SH-SY5Y (cell line): Measurements from ENCODE around the gene RDH16.

Experiments
- GATA2 ChIP-seq: IDR thresholded peaks from 2 replicates; pipeline ENCODE4 v1.6.1; 2011; ENCODE audit warnings: mild to moderate bottlenecking, low read depth, low read length
- GATA3 ChIP-seq: IDR thresholded peaks from 2 replicates; pipeline ENCODE4 v1.6.1; 2011; ENCODE audit warnings: low read depth, mild to moderate bottlenecking, low read length, moderate library complexity

DNA sequence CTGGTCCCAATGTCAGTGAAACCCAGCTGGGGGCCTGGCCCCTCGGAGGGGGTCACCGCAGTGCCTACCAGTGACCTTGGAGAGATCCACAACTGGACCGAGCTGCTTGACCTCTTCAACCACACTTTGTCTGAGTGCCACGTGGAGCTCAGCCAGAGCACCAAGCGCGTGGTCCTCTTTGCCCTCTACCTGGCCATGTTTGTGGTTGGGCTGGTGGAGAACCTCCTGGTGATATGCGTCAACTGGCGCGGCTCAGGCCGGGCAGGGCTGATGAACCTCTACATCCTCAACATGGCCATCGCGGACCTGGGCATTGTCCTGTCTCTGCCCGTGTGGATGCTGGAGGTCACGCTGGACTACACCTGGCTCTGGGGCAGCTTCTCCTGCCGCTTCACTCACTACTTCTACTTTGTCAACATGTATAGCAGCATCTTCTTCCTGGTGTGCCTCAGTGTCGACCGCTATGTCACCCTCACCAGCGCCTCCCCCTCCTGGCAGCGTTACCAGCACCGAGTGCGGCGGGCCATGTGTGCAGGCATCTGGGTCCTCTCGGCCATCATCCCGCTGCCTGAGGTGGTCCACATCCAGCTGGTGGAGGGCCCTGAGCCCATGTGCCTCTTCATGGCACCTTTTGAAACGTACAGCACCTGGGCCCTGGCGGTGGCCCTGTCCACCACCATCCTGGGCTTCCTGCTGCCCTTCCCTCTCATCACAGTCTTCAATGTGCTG lies 38.0 kb upstream of the RDH16 start:
- TF ChIP-seq GATA3 (no peak), GATA2 (no peak)
